ENCODE results near the gene TRIOBP.

The TRIOBP gene

DNA sequence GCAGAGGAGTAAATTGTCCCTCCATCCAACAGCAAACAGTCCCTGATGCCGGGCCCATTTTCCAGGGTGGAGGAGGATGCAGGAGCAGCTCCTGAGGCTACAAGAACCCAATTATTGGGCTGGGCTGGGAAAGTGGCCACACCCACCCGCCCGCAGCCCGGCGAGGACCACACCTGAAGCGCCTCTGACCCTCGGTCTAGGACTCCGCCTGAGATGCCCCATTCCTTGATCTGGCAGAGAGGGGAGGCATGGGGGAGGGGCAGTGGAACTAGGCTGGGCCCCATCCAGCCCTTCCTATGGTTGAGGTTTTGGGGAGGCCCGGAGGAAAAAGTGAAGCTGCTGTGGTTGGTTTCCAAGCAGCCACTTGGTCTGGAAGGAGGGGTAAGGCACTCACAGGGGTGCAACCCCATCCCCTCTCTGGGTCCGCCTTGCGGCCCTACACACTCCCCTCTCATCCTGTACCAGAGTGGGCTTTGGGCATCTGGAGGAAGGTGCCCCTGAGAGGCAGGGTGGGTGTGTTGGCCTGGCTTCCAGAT lies 23.9 kb upstream of the TRIOBP start:
- H3K9me3 Mint-ChIP-seq: no peaks in the 10 kb centered on the region
- TF ChIP-seq, protein P1, sequence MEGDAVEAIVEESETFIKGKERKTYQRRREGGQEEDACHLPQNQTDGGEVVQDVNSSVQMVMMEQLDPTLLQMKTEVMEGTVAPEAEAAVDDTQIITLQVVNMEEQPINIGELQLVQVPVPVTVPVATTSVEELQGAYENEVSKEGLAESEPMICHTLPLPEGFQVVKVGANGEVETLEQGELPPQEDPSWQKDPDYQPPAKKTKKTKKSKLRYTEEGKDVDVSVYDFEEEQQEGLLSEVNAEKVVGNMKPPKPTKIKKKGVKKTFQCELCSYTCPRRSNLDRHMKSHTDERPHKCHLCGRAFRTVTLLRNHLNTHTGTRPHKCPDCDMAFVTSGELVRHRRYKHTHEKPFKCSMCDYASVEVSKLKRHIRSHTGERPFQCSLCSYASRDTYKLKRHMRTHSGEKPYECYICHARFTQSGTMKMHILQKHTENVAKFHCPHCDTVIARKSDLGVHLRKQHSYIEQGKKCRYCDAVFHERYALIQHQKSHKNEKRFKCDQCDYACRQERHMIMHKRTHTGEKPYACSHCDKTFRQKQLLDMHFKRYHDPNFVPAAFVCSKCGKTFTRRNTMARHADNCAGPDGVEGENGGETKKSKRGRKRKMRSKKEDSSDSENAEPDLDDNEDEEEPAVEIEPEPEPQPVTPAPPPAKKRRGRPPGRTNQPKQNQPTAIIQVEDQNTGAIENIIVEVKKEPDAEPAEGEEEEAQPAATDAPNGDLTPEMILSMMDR (IDR thresholded peaks at IDR 0.05): no peak
- H3K27ac Mint-ChIP-seq: no peak overlapping the region
- H3K4me1 Mint-ChIP-seq: peaks cover 28% of the 10 kb centered on the region
- peaks cover 4% of the 10 kb centered on the region for H3K27me3 Mint-ChIP-seq (ENCODE audit: low read depth, poor library complexity)
- no peak overlapping the region for H3K4me3 Mint-ChIP-seq
- peaks cover 6% of the 10 kb centered on the region for H3K36me3 Mint-ChIP-seq (ENCODE audit: low read depth)
- DNase-seq: no peak

DNA sequence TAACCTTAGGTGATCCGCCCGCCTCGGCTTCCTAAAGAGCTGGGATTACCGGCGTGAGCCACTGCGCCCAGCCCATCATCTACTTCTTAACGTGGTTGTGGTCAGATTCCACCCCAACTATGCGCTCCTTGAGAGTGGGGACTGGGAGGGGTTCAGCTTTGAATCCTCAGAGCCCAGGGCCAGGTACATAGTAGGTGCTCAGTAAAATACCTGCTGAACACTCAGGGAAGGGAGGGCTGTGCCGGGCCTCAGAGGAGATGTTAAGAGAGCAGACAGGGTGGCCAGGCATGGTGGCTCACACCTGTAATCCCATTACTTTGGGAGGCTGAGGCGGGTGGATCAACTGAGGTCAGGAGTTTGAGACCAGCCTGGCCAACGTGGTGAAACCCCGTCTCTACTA lies 22.6 kb upstream of the TRIOBP start:
- no peak overlapping the region for H3K4me3 Mint-ChIP-seq
- H3K27ac Mint-ChIP-seq: no peak overlapping the region
- TF ChIP-seq, protein P1 (IDR thresholded peaks at IDR 0.05): no peak
- DNase-seq: no peak
- no peaks in the 10 kb centered on the region for H3K36me3 Mint-ChIP-seq (ENCODE audit: low read depth)
- H3K9me3 Mint-ChIP-seq: no peaks in the 10 kb centered on the region
- peaks cover 4% of the 10 kb centered on the region for H3K27me3 Mint-ChIP-seq (ENCODE audit: low read depth, poor library complexity)
- peaks cover 27% of the 10 kb centered on the region for H3K4me1 Mint-ChIP-seq

DNA sequence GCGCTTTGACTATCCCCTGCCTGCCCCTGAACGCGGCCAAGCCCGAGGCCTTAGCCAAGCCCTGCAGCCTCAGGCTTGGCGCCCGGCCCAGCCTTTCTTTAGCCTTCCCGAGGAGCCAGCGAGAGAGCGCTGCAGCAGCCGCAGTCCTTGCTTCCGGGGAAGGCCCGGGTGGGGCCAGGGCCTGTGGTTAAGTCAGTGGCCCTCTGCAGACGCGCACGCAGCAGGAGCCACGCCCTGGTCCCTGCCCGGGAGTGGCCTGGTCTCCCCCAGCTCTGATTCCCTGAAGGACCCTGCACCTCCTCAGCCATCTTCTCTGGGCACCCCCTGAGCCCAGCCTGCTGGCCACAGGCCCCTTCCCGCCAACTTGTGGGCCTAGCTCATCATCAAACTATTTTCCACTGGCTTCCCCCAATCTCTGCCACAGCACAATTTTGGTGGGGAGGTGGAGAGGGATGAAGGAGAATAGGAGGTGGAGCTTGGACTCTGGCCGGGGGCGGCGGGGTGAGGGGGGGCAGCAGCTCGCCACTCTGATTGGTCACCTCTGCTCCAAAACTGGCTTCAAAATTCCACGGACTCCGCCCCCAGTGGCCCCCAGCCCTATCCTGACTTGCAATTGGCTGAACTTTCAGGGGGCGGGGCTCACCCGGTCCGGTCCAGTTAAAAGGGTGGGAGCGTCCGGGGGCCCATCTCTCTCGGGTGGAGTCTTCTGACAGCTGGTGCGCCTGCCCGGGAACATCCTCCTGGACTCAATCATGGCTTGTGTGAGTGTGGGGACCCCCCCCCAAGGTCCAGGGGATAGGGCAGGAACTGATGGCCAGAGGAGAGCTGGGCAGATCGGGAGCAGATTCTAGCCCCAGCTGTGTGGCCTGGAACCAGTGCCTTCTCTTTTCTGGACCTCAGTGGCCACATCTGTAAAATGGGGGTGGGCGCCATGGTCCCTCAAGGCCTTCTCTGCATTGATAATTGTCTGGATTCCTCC lies 21.6 kb upstream of the TRIOBP start, which contains the start of gene LGALS1:
Gene LGALS1 (plus strand): TSS at position 686 of the 979 bp plus-strand sequence. CDS start 67 bp downstream, at position 753.
- no peaks in the 10 kb centered on the region for H3K36me3 Mint-ChIP-seq (ENCODE audit: low read depth)
- H3K27me3 Mint-ChIP-seq (ENCODE audit: low read depth, poor library complexity): peaks cover 4% of the 10 kb centered on the region
- peaks cover 35% of the 10 kb centered on the region for H3K4me1 Mint-ChIP-seq
- TF ChIP-seq, protein P1 (IDR thresholded peaks at IDR 0.05): no peak
- H3K4me3 Mint-ChIP-seq: peak within 1 kb of the TSS; percentile 80
- no peaks in the 10 kb centered on the region for H3K9me3 Mint-ChIP-seq
- peak within 1 kb of the TSS; percentile 40 for H3K27ac Mint-ChIP-seq
- DNase-seq: peak; percentile 54

DNA sequence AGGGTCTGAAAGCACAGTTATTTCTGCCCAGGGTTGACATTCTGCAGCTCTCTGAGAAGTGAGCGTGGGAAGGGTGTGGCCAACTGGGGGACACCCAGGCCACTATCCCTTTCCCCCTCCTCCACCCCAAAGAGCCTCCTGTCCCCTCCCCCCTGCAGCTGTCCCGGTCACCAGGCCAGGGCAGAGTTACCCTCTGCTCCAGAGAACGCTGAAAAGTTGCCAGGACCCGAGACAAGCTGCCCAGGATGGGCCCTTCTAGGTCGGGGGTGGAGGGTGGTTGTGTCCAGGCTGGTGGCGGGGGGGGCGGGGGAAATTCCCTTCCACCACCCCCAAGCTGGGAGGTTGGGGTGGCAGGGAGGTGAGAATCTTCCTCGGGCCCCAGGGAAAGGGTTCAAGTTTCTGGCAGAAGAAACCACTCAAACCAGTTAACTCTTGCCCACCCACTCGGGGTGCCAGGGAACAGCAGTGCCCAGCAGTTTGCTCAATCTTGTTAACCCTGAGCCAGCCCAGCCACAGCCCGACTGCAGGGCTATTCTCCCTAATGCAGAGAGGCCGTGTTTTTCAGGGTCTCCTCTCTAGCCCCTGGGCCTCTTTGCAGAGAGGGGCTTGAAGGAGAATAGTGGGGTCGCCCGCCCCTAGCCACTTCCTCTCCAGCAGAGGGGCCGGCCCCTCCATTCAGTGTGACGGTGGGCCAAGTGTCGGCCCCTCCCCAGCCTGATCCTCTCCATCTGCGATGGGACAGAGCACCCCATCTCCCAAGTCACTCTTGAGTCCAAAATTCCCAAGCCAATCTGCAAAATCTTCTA lies 20.7 kb upstream of the TRIOBP start:
- H3K4me3 Mint-ChIP-seq: peak overlapping the region; percentile 80
- TF ChIP-seq, protein P1 (IDR thresholded peaks at IDR 0.05): no peak

DNA sequence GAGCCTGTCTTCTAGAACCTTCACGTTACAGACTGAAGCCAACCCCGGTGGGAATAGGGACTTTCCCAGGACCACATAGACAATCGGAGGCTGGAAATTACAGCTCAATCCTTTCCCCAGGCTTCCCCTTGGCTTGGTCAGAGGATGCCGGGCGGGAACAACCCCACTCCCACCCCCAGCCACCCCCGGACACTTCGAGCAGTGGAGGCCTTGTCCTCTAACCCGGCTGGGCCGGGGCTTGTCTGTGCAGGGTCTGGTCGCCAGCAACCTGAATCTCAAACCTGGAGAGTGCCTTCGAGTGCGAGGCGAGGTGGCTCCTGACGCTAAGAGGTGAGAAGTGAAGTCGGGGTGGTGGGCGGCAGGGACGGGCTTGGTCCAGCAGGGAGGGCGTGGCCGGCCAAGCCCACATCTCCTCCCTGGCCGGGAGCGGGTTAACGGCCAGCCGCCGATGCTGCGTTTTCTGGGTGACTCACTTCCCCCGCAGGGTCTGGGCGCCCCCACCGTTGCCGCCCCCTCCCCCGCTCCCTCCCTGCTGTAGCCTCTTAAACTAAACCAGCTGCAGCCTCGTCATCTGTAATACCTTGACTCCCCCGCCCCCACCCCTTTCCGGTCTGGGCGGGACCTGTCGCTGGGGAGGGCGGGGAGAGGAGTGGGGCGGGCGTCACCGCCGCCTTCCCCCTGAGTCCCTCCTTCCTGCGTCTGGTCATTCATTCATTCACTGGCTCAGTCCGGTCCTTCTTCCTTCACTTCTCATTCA lies 19.9 kb upstream of the TRIOBP start:
- Mint-ChIP-seq H3K9me3 (no peaks in the 10 kb centered on the region), H3K27me3 (ENCODE audit: low read depth, poor library complexity) (peaks cover 9% of the 10 kb centered on the region), H3K4me1 (peaks cover 44% of the 10 kb centered on the region), H3K36me3 (ENCODE audit: low read depth) (no peaks in the 10 kb centered on the region), H3K4me3 (peak overlapping the region; percentile 81), H3K27ac (peak overlapping the region; percentile 40)
- TF ChIP-seq, protein P1 (IDR thresholded peaks at IDR 0.05): no peak
- peak; percentile 77 for DNase-seq

More for the DNA sequence above, 20.7 kb upstream of the TRIOBP start:
- peak overlapping the region; percentile 40 for H3K27ac Mint-ChIP-seq
- H3K27me3 Mint-ChIP-seq (ENCODE audit: low read depth, poor library complexity): peaks cover 4% of the 10 kb centered on the region
- DNase-seq: no peak
- H3K4me1 Mint-ChIP-seq: peaks cover 37% of the 10 kb centered on the region
- no peaks in the 10 kb centered on the region for H3K36me3 Mint-ChIP-seq (ENCODE audit: low read depth)
- no peaks in the 10 kb centered on the region for H3K9me3 Mint-ChIP-seq

Data from nephron progenitor cell (in vitro differentiated cells).